SK-N-SH (cell line): Measurements from ENCODE around the gene MCM3AP. TPM values are rescaled to one million over a fixed set of nuclear protein-coding genes. Genes with fewer than 3 reads are reported as not detected.

Experiments used
- CTCF ChIA-PET: fragments of 300-600, 350-600 bp; formaldehyde crosslinking; extraction: SDS; loops from one replicate; lab custom pipeline; 2021; lab: Yijun Ruan, JAX
- POLR2A ChIA-PET: fragments of 350-600 bp; sonication (Branson Sonifier 250); formaldehyde crosslinking; extraction: SDS; loops from one replicate; lab custom pipeline; 2020; ENCODE audit warnings: antibody characterized with exemption, inconsistent platforms; lab: Yijun Ruan, JAX
- DNase-seq: peaks from one replicate; pipeline ENCODE4 v3.0.0; 2012
- H2AFZ ChIP-seq: fragments of 200-600 bp; sonication (generic); 2 replicates; pipeline ENCODE4 v1.8.1; 2016; ENCODE audit warnings: antibody characterized with exemption, mild to moderate bottlenecking, low read depth
- H3F3A ChIP-seq: fragments of 200-600 bp; sonication (generic); replicated peaks from 2 replicates; pipeline ENCODE3; 2016; ENCODE audit warnings: antibody characterized with exemption, mild to moderate bottlenecking; ENCODE audit not compliant: insufficient read depth
- H3K27ac ChIP-seq, 2 experiments: fragments of 200-500 bp in 1 of 2; fragments of 200-600 bp in 1 of 2; sonication (Bioruptor generic) in 1 of 2; sonication (generic), shearing (Covaris generic) in 1 of 2; 2 replicates each; pipeline versions ENCODE4 v1.5.1 to v1.6.1; 2014 to 2016; ENCODE audit warnings: low read depth in 2 of 2, inconsistent platforms in 1 of 2, low read length in 1 of 2, mild to moderate bottlenecking in 1 of 2, mixed read lengths in 1 of 2
- H3K27me3 ChIP-seq: fragments of 200-600 bp; sonication (generic), shearing (Covaris generic); 2 replicates; pipeline ENCODE4 v1.6.1; 2016; ENCODE audit warnings: mixed run types; ENCODE audit not compliant: insufficient read depth
- H3K36me3 ChIP-seq, 2 experiments: fragments of 200-500 bp in 1 of 2; fragments of 200-600 bp in 1 of 2; sonication (Bioruptor generic) in 1 of 2; sonication (generic) in 1 of 2; replicated peaks in 1 of 2; 2 replicates each; pipeline versions ENCODE3 to v1.5.1; 2014 to 2016; ENCODE audit warnings: low read length in 1 of 2, mild to moderate bottlenecking in 1 of 2; ENCODE audit not compliant: insufficient read depth in 2 of 2, control insufficient read depth in 1 of 2
- H3K4me1 ChIP-seq, 2 experiments: fragments of 200-500 bp in 1 of 2; fragments of 200-600 bp in 1 of 2; sonication (Bioruptor generic) in 1 of 2; sonication (generic), shearing (Covaris generic) in 1 of 2; 2 replicates each; pipeline versions ENCODE4 v1.5.1 to v1.6.1; 2014 to 2016; ENCODE audit warnings: low read depth in 1 of 2, low read length in 1 of 2, mixed run types in 1 of 2; ENCODE audit not compliant: insufficient read depth in 2 of 2, control insufficient read depth in 1 of 2
- H3K4me2 ChIP-seq: fragments of 200-600 bp; sonication (generic), shearing (Covaris generic); 2 replicates; pipeline ENCODE4 v1.6.1; 2017; ENCODE audit warnings: mixed run types
- H3K4me3 ChIP-seq, 2 experiments: fragments of 200-500 bp in 1 of 2; fragments of 200-600 bp in 1 of 2; sonication (Bioruptor generic) in 1 of 2; sonication (generic), shearing (Covaris generic) in 1 of 2; 2 replicates each; pipeline versions ENCODE4 v1.5.1 to v1.8.1; 2014 to 2016; ENCODE audit warnings: low read depth in 2 of 2, inconsistent platforms in 1 of 2, low read length in 1 of 2, mild to moderate bottlenecking in 1 of 2, mixed read lengths in 1 of 2, moderate library complexity in 1 of 2
- H3K79me2 ChIP-seq: fragments of 200-600 bp; sonication (generic); 2 replicates; pipeline ENCODE4 v1.8.1; 2017; ENCODE audit warnings: mild to moderate bottlenecking; ENCODE audit not compliant: insufficient read depth
- H3K9ac ChIP-seq: fragments of 200-600 bp; sonication (generic); 2 replicates; pipeline ENCODE4 v1.6.1; 2017; ENCODE audit warnings: mixed run types
- H3K9me2 ChIP-seq: fragments of 200-600 bp; sonication (generic); 2 replicates; pipeline ENCODE4 v1.6.1; 2017; ENCODE audit warnings: mixed run types
- H3K9me3 ChIP-seq: fragments of 200-600 bp; sonication (generic); 2 replicates; pipeline ENCODE4 v1.6.1; 2017; ENCODE audit warnings: mixed run types, mild to moderate bottlenecking, moderate library complexity
- H4K20me1 ChIP-seq: fragments of 200-600 bp; sonication (generic); 2 replicates; pipeline ENCODE4 v1.6.1; 2017; ENCODE audit warnings: mild to moderate bottlenecking, mixed run types; ENCODE audit not compliant: insufficient read depth
- FOXJ3 ChIP-seq: sonication (generic); formaldehyde crosslinking; IDR thresholded peaks from 2 replicates; pipeline ENCODE4 v1.5.1; 2020; ENCODE audit warnings: mild to moderate bottlenecking, missing genetic modification reagents
- JUND ChIP-seq: IDR thresholded peaks from 2 replicates; pipeline ENCODE4 v1.4.0; 2012
- MXI1 ChIP-seq: IDR thresholded peaks from 2 replicates; pipeline ENCODE4 v1.6.1; 2012; ENCODE audit warnings: mild to moderate bottlenecking, low read depth, low read length, improper control_type of control experiment
- NFIC ChIP-seq: IDR thresholded peaks from 2 replicates; pipeline ENCODE4 v1.4.0; 2012; ENCODE audit warnings: borderline replicate concordance
- RCOR1 ChIP-seq: fragments of 150-350 bp; IDR thresholded peaks from 2 replicates; pipeline ENCODE4 v1.6.1; 2017; ENCODE audit warnings: antibody characterized with exemption, low read length
- RFX5 ChIP-seq: IDR thresholded peaks from 2 replicates; pipeline ENCODE4 v1.6.1; 2012; ENCODE audit warnings: mild to moderate bottlenecking, improper control_type of control experiment, low read length
- RXRA ChIP-seq: IDR thresholded peaks from 2 replicates; pipeline ENCODE4 v1.4.0; 2012; ENCODE audit warnings: low read depth, mild to moderate bottlenecking, borderline replicate concordance
- SMC3 ChIP-seq: IDR thresholded peaks from 2 replicates; pipeline ENCODE4 v1.6.1; 2012; ENCODE audit warnings: low read depth, low read length, improper control_type of control experiment
- TAF1 ChIP-seq: IDR thresholded peaks from 2 replicates; pipeline ENCODE4 v1.6.1; 2012; ENCODE audit warnings: low read depth, mild to moderate bottlenecking, low read length, moderate library complexity, borderline replicate concordance
- TEAD4 ChIP-seq: IDR thresholded peaks from 2 replicates; pipeline ENCODE4 v1.4.0; 2012; ENCODE audit warnings: mild to moderate bottlenecking, borderline replicate concordance; ENCODE audit not compliant: insufficient read depth
- YY1 ChIP-seq: IDR thresholded peaks from 2 replicates; pipeline ENCODE4 v1.4.0; 2012; ENCODE audit warnings: low read depth, mild to moderate bottlenecking
- WGBS: methylation state at CpG from one replicate; pipeline ENCODE4 v1.1.6; 2017; ENCODE audit warnings: low lambda C conversion rate; 5-methylcytosine and 5-hydroxymethylcytosine counted together
- polyA plus RNA-seq, 3 experiments: library from polyadenylated mRNA; depleted of rRNA; stranded (reverse); fragments of >200 nt; gene quantifications; 2 replicates each; pipeline ENCODE4 v1.2.3, GENCODE V29; 2012
- TF ChIP-seq, protein P1 (sequence below): IDR thresholded peaks from 2 replicates; pipeline ENCODE4 v1.4.0; 2012; ENCODE audit warnings: low read depth, borderline replicate concordance
- TF ChIP-seq, protein P2 (sequence below): fragments of 200-600 bp; sonication (generic); IDR thresholded peaks from 2 replicates; pipeline ENCODE4 v1.6.1; 2017; ENCODE audit warnings: antibody characterized with exemption, mild to moderate bottlenecking, moderate library complexity
- TF ChIP-seq, protein P3 (sequence below): fragments of 150-350 bp; IDR thresholded peaks from 2 replicates; pipeline ENCODE4 v1.6.1; 2017; ENCODE audit warnings: antibody characterized with exemption, low read length, low read depth, borderline replicate concordance
- TF ChIP-seq, protein P4 (sequence below): IDR thresholded peaks from 2 replicates; pipeline ENCODE4; 2012

Gene MCM3AP
- polyA plus RNA-seq, 1 of the 3 experiments (the other 2 are of a cell fraction): 42.9 TPM

DNA sequence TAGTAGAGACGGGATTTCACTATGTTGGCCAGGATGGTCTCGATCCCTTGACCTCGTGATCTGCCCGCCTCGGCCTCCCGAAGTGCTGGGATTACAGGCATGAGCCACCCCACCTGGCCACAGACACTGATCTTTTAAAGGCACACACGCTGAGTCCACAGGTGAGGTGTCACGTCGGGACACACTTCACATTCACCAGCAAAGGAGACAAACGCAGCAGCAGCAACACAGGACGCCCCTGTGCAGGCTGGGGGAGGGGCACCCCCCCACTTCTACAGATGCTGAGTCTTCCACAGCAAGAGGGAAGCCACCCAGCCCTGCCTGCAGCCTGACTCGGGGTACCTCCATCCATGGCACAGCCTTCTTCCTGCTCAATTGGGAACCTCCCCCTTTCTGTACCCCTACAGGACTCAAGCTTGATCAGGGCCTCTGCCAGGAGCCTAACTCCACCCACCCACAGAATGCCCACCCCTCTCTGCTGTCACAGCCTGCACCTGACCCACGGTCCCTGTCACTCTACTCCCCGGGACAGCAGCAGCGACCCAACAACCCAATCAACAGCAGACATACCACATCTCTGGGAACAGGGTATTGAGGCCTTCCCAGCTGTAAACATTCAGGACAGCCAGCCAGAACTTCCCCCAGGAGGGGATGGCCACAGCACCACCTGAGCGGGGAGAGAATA lies 66.4 kb downstream of the MCM3AP start:
- Histone ChIP-seq H3K79me2 (no peaks in the 10 kb centered on the region; the same call in 1 of the 2 replicates), H3F3A (no peaks in the 10 kb centered on the region), H3K4me3 (no peak overlapping the region), H3K36me3 (peaks cover 0 to 35% of the 10 kb centered on the region in 2 experiments), H3K4me2 (no peak overlapping the region), H3K9ac (no peak overlapping the region), H3K9me2 (no peaks in the 10 kb centered on the region), H3K9me3 (no peaks in the 10 kb centered on the region), H3K27ac (no peak overlapping the region), H2AFZ (no peak overlapping the region), H4K20me1 (no peaks in the 10 kb centered on the region), H3K27me3 (no peaks in the 10 kb centered on the region), H3K4me1 (peaks cover 0 to 14% of the 10 kb centered on the region in 2 experiments; a peak in 1 of 4 replicates)
- WGBS: 93% methylated on average over 13 of the region's 16 CpGs
- ChIA-PET CTCF (interaction anchor here (1.2 to 1.4 kb wide), 2 partner anchors 10 to 75 kb away, joined by 4 to 7 read pairs; partner anchors contain the start of gene LSS), POLR2A (no interaction called here)
- TF ChIP-seq, protein P1, sequence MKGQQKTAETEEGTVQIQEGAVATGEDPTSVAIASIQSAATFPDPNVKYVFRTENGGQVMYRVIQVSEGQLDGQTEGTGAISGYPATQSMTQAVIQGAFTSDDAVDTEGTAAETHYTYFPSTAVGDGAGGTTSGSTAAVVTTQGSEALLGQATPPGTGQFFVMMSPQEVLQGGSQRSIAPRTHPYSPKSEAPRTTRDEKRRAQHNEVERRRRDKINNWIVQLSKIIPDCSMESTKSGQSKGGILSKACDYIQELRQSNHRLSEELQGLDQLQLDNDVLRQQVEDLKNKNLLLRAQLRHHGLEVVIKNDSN: no peak
- TF ChIP-seq TAF1 (no peak), SMC3 (no peak), YY1 (no peak)
- TF ChIP-seq, protein P2, sequence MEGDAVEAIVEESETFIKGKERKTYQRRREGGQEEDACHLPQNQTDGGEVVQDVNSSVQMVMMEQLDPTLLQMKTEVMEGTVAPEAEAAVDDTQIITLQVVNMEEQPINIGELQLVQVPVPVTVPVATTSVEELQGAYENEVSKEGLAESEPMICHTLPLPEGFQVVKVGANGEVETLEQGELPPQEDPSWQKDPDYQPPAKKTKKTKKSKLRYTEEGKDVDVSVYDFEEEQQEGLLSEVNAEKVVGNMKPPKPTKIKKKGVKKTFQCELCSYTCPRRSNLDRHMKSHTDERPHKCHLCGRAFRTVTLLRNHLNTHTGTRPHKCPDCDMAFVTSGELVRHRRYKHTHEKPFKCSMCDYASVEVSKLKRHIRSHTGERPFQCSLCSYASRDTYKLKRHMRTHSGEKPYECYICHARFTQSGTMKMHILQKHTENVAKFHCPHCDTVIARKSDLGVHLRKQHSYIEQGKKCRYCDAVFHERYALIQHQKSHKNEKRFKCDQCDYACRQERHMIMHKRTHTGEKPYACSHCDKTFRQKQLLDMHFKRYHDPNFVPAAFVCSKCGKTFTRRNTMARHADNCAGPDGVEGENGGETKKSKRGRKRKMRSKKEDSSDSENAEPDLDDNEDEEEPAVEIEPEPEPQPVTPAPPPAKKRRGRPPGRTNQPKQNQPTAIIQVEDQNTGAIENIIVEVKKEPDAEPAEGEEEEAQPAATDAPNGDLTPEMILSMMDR: no peak
- no peak for DNase-seq

DNA sequence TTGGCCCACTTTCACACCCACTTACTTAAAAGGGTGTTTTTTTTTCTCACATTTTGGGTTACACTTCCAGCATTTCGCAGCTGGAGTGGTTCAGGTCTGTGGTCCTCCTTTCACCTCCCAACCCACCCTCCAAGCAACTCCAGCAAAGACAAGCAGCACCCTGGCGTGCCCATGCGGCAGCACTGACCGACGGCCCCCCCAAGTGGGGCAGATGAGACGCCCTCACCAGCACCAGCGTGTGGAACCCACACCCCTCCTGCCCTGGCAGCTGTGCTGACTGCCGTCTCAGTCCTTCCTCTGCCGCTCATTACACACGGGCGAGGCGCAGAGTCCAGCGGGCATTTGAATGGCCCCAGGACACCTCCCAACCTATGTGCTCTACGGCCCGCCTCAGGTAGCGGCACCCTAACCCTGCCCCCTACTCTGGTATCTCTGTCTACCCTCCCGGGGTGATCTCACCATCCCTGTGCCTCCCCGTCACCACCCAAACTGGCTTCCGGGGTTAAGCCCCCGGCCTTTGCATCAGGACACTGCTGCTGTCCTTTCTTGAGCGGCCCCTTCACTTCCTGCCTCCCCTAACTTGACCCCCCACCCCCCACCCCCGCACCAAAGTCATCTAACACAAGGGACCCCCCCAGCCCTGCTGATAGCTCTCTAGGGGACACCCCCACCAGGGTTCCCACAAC lies 67.8 kb downstream of the MCM3AP start:
- ChIA-PET POLR2A (no interaction called here), CTCF (interaction anchor here (2.9 kb wide), 1 partner anchor 7 kb away, joined by 14 read pairs; no protein-coding TSS in a partner anchor)
- no peaks in the 10 kb centered on the region for H3K79me2 ChIP-seq
- DNase-seq: no peak
- H3K4me3 ChIP-seq: no peak overlapping the region
- no peaks in the 10 kb centered on the region for H3K27me3 ChIP-seq
- peaks cover 0 to 26% of the 10 kb centered on the region in 2 experiments; a peak in 1 of 4 replicates for H3K4me1 ChIP-seq
- 93% methylated on average over 19 of the region's 22 CpGs for WGBS
- H3K9me2 ChIP-seq: no peaks in the 10 kb centered on the region
- no peak overlapping the region for H3K27ac ChIP-seq
- no peak overlapping the region for H3K9ac ChIP-seq
- no peaks in the 10 kb centered on the region for H3K9me3 ChIP-seq
- no peaks in the 10 kb centered on the region for H3F3A ChIP-seq
- no peak overlapping the region for H3K4me2 ChIP-seq
- peaks cover 0 to 38% of the 10 kb centered on the region in 2 experiments for H3K36me3 ChIP-seq
- no peaks in the 10 kb centered on the region for H4K20me1 ChIP-seq
- no peak overlapping the region for H2AFZ ChIP-seq
- TF ChIP-seq, protein P3, sequence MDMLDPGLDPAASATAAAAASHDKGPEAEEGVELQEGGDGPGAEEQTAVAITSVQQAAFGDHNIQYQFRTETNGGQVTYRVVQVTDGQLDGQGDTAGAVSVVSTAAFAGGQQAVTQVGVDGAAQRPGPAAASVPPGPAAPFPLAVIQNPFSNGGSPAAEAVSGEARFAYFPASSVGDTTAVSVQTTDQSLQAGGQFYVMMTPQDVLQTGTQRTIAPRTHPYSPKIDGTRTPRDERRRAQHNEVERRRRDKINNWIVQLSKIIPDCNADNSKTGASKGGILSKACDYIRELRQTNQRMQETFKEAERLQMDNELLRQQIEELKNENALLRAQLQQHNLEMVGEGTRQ: no peak
- TF ChIP-seq TEAD4 (no peak), MXI1 (no peak), RFX5 (no peak), FOXJ3 (CRISPR knock-in tag) (no peak), NFIC (no peak), JUND (no peak), SMC3 (no peak), RXRA (no peak), RCOR1 (no peak)
- TF ChIP-seq, protein P4, sequence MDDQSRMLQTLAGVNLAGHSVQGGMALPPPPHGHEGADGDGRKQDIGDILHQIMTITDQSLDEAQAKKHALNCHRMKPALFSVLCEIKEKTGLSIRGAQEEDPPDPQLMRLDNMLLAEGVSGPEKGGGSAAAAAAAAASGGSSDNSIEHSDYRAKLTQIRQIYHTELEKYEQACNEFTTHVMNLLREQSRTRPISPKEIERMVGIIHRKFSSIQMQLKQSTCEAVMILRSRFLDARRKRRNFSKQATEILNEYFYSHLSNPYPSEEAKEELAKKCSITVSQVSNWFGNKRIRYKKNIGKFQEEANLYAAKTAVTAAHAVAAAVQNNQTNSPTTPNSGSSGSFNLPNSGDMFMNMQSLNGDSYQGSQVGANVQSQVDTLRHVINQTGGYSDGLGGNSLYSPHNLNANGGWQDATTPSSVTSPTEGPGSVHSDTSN: no peak
- TF ChIP-seq, protein P1: no peak
- TF ChIP-seq, protein P2: no peak
